ENCODE measurements around the gene UNC5B.

DNA sequence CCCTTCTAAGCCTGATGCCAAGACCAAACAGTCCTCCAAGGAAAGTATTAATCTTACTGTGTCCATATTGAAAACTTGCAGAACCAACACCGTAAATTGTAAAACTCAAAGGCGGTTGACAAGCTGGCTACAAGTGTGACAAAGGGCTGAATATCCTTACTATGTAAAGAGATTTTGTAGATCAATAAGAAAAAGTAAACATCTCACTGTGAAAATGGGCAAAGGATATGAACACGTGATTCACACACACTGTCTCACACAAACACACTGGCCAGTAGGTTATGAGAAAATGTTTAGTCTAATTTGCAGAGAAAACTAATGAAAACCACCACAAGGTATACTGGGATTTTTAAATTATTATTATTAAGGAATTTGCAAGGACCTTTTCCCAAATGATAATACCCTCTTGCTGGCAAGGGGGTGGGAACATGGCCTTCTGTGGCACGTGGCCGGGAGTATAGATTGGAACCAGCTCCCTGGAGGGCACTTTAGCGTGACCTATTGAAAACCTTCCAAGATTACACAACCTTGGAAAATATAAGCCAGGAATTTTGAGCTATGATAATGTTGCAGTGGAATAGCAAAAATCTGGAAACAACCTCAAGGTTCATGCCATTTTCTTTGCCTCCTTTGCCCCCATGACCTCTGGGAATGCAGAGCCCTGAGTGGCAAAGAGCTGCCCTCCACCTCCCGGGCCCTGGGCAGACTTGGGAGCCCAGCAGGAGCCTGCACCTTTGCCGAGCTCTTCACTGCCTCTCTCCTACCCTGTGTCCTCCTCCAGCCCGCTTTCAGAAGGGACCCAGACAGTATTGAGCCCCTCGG is 80.5 kb downstream of the UNC5B start:
- TF ChIP-seq, protein P1, sequence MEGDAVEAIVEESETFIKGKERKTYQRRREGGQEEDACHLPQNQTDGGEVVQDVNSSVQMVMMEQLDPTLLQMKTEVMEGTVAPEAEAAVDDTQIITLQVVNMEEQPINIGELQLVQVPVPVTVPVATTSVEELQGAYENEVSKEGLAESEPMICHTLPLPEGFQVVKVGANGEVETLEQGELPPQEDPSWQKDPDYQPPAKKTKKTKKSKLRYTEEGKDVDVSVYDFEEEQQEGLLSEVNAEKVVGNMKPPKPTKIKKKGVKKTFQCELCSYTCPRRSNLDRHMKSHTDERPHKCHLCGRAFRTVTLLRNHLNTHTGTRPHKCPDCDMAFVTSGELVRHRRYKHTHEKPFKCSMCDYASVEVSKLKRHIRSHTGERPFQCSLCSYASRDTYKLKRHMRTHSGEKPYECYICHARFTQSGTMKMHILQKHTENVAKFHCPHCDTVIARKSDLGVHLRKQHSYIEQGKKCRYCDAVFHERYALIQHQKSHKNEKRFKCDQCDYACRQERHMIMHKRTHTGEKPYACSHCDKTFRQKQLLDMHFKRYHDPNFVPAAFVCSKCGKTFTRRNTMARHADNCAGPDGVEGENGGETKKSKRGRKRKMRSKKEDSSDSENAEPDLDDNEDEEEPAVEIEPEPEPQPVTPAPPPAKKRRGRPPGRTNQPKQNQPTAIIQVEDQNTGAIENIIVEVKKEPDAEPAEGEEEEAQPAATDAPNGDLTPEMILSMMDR (IDR thresholded peaks at IDR 0.05; ENCODE audit: insufficient read depth, low read length), result no peak
- TF ChIP-seq POLR2AphosphoS5 (IDR thresholded peaks at IDR 0.05; ENCODE audit: low read depth), result no peak
- no peak for TF ChIP-seq SPI1 (IDR thresholded peaks at IDR 0.05; ENCODE audit: borderline replicate concordance, low read depth)
- no peak for TF ChIP-seq GABPA (IDR thresholded peaks at IDR 0.05; ENCODE audit: low read depth)
- TF ChIP-seq, protein P2, sequence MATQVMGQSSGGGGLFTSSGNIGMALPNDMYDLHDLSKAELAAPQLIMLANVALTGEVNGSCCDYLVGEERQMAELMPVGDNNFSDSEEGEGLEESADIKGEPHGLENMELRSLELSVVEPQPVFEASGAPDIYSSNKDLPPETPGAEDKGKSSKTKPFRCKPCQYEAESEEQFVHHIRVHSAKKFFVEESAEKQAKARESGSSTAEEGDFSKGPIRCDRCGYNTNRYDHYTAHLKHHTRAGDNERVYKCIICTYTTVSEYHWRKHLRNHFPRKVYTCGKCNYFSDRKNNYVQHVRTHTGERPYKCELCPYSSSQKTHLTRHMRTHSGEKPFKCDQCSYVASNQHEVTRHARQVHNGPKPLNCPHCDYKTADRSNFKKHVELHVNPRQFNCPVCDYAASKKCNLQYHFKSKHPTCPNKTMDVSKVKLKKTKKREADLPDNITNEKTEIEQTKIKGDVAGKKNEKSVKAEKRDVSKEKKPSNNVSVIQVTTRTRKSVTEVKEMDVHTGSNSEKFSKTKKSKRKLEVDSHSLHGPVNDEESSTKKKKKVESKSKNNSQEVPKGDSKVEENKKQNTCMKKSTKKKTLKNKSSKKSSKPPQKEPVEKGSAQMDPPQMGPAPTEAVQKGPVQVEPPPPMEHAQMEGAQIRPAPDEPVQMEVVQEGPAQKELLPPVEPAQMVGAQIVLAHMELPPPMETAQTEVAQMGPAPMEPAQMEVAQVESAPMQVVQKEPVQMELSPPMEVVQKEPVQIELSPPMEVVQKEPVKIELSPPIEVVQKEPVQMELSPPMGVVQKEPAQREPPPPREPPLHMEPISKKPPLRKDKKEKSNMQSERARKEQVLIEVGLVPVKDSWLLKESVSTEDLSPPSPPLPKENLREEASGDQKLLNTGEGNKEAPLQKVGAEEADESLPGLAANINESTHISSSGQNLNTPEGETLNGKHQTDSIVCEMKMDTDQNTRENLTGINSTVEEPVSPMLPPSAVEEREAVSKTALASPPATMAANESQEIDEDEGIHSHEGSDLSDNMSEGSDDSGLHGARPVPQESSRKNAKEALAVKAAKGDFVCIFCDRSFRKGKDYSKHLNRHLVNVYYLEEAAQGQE (IDR thresholded peaks at IDR 0.05; ENCODE audit: insufficient replicate concordance, low read depth), result no peak
